Stimulated activated CD4-positive, alpha-beta T cell treated with anti-CD3 and anti-CD28 coated beads, Interleukin-12 subunit alpha, Interleukin-12 subunit beta, amount 100 ng/mL, for 4 hours (primary cell): ENCODE measurements around the gene NR2F6.
A peak's percentile ranks its signal among the peaks of the same experiment; 100 is the strongest.

ENCODE experiments used
- DNase-seq: peaks from one replicate; pipeline ENCODE4 v3.0.0-alpha.2; 2020

Gene NR2F6

DNA sequence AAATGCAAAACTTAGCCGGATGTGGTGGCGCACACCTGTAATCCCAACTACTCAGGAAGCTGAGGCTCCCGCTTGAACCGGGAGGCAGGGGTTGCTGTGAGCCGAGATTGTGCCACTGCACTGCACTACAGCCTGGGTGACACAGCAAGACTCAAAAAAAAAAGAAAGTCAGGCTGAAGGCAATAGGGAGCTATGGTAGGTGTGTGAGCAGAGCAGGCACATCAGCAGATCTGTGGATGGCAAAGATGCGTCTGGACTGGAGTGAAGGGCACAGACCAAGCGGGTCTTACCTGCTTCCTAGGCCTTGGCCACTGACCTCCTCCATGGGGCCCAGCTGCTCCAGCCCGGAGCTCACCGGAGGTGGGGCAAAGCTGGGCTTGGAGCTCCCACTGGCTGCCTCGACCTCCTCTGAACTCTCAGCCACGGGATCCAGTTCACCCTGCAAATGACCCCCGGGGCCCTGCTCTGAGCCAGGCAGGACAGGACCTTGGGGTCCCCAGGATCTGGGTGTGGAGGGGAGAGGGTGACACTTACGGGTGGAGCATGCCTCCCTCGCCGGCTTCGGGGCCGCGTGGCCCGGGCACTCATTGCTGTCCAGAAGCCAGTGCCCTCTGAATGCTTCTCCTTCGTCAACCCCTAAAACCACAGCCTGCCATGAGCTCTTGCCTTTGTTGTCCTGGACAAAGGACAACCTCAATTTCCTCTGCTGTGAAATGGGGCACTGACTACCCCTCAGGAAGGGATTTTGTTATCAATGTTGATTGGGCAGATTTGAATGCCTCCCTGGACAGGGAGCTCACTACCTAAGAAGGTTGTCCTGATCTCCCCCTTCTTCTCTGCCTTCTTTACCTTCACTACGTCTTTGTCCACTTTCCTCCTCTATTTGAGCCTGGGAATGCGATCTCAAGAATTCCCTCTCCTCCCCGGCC is 18.3 kb upstream of the NR2F6 start:
- DNase-seq, result no peak

DNA sequence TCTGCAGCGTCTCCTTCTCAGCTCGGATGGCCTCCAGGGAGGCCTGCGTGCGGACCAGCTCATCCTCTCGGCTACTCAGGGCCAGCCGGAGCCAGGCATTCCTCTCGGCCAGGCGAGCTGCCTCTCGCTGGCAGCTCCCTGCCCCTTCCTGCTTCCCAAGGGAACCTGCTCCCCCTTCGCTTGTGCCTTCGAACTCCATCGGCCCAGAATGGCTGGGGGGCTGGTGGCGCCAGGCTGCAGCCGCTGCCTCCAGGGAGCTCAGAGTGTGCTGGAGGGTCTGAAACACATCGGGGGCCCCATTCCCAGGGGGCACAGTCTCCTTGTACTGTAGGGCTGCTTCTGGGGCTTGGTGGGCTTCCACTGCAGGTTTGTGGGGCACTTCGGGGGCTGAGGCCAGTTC is 16.8 kb upstream of the NR2F6 start:
- DNase-seq, result no peak

DNA sequence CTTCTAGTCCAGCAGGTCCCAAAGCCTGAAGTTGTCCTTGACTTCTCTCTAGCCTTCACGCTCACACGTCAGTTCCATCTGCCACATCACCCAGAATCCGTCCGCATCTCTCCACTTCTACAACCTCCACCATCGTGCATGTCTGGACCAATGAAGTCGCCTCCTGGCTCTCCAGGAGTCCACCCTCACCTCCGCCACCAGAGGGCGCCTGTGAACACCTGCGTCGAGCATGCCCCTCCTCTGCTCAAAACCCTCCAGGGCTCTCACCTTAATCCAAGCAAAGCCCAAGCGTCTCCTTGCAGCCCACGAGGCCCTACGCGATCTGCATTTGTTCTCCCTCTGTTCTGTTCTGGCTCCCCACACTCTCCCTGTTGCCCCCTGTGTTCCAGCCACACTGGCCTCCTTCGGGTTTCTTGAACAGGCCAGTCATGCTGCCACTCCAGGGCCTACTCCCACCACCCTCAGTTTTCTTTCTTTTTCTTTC is 15.2 kb upstream of the NR2F6 start:
- peak; percentile 88 for DNase-seq

DNA sequence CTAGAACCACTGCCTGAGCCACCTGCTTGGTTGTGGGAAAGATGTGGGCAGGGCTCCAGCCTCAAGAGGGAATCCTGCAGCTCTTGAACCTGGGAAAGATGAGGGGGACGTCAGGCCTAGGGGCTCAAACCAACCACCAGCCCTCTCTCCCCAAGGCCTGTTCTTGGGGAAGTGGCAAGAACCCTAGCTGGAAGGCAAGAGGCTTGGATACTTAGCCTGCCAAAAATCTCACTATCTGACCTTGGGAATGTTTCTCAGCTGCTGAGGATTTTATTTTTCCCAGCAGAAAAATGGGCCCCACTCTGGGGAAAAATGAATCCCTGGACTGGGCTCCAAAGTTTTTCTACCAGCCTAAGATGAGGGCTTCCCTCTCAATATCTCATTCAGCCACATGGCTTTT is 14.2 kb upstream of the NR2F6 start:
- no peak for DNase-seq

DNA sequence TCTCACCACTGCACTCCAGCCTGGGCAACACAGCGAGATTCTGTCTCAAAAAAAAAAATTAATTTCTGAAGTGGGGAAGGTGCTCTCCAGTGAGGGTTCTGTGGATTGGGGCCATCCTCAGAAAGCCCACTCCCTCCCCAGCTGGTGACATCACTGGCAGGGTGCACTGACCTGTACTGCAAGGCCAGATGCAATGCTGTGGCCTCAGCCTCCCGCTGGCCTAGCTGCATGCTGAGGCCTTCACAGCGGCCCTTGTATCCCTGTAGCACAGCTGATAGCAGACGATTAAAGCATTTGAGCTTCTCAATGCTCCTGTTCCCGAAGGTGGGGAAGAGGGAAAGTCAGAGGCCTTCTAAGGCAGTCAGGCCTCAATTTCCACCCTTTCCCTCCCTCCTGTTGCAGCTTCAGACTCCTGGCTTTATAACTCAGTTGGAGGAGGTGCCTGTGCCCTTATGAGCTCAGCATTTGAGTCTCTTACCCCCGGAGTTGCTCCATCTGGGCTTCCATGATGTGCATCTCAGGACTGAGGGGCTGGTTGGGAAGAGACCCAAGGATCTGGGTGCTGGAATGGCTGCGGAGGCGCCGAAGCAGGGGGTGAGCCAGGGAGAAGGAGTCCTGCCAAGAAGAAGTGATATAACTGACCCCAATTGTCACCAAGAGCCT is 13.5 kb upstream of the NR2F6 start:
- DNase-seq, result no peak

DNA sequence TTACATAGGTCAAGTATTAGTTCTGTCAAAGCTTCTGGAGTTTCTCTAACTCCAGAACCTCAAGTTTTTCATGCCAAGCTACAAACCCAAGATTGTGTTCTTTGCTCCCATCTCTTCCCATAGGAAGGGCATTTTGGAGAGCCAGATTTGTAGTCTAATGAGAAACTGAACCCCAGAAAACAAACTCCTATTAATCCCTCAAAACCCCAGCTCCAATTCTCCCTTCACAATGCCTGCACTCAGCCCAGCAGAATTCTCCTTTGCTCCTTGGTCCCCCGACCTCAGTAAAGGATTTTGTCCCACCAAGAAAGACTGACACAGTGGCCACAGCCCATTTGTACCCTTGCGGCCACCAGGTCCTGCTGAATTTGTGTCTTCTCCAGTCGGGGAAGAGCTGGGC is 10.4 kb upstream of the NR2F6 start:
- DNase-seq, result no peak

DNA sequence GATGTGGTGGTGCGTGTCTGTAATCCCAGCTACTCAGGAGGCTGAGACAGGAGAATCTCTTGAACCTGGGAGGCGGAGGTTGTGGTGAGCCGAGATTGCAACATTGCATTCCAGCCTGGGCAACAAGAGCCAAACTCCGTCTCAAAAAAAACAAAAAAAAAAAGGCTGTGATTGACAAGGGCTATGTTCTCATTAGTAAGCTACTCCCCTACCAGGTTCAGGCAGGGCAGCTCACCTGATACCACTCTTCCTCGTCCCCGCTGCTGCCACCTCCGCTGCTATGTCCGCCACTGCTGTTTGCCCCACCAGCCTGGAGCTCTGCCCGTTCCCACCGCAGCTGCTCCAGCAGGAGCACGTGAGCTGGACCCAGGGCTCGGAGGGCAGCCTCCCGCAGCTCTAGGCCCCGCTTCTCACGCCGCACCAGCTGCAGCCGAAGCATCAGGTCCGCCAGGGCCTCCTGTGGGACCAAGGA is 9.5 kb upstream of the NR2F6 start:
- DNase-seq, result no peak

DNA sequence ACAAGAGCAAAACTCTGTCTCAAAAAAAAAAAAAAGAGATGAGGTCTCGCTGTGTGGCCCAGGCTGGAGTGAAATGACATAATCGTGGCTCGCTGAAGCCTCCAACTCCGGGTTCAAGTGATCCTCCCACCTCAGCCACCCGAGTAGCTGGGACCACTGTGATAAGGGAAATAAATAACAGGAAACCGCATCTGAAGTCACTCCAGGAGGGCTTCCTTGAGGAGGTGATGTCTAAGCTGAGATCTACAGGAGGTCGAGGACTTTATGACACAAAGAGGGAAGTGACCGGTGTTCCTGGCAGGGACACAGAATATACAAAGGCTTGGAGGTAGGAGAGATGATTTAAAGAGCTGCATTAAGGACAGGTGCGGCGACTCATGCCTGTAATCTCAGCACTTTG is 8.9 kb upstream of the NR2F6 start:
- no peak for DNase-seq

DNA sequence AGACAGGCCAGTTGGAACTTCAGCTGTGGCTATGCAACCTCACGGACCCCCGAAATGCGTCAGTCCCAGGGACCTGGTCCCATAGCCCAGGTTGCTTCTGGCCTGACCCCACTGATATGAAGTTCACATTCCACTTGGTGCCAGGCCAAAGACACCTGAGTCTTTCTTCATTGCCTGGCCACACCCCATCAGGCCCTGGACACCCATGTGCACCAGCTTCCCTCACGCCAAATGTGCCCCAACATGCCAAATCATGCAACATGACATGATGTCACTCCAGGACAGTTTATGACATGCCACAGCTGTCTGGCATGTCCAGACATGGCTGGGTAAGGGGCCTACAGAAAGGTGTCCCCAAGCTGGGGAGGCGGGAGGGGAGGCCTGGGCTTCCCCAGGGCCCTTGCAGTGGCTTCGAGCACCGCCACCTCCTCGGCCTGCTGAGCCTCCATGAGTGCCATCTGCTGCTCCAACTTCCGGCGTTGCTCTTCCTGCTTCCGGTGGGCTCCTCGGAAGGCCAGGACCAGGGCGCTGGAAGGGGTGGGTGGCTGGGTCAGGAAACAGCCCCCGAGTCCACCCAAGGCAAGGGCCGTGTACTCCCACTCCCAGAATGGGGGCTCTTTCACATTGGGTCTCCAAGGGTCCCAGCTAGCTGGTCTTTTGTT is 4.3 kb upstream of the NR2F6 start:
- DNase-seq, result no peak

DNA sequence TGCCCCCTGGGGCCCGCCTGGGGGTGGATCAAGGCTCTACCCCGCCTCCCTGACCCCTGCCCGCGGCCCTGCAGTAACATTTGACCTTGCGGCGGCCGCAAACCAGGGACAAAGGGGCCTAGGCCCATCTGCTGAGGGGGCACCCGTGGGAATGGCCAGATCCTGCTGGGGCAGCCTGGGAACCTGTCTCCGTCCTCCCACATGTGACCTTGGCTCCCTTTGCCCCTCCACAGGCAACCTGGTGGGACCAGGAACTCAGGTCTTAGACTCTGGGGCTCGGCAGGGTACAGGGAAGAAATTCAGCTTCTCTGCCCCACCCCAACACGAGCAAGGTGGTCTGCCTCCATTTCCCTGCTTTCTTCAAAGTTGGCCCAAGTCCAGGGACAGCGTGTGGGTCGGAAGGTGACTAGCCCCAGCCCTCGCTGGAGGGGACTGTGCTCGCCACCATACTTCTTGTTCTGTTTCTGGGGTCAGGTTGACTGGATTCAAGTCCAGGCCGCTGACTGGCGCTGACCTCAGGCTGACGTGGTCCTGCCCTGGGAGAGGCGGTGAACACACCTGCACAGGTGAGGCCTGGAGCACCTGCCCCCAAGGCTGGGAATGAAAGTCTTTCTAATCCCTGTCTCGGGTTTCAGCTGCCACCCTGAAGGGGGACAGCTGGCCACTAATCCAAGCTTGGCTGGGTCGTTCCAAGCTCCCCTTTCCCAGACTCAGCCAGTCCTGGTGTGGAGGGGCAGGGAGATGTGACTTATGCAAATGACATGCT is 2.5 kb upstream of the NR2F6 start:
- no peak for DNase-seq

DNA sequence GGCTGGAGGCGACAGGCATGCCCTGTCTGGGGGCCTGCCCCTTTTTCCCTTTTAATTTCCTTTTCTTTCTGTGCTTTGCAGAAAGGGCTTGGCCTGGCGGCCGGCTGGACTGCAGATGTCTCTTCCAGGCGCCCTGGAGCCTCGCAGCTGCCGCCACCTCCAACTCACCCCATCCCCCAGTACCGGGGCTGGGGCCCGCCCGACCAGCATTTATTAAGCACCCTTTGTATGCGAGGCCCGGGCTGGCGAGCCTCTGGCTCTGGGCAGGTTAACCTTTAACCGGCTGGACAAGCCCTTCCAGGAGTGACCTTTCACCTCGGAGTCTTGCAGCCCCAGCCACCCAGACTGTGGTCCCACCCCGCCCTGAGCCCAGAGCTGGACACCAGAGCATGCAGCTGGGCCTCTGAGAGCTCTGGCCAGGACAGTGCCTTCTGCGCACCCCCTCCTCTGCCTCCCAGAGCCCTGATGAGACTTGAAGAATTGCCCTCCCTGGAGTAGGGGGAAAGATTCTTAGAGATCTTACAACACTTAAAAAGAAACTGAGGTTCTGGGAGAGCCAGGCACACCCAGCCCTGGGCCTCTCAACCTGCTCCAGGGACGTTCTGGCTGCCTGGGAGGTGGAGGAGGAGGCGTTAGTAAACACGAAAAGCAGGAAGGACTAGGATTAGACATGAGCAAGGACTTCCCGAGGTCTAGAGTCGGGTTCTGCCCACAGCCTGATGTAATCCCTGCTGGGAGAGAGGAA is 1.1 kb upstream of the NR2F6 start:
- DNase-seq, result no peak

DNA sequence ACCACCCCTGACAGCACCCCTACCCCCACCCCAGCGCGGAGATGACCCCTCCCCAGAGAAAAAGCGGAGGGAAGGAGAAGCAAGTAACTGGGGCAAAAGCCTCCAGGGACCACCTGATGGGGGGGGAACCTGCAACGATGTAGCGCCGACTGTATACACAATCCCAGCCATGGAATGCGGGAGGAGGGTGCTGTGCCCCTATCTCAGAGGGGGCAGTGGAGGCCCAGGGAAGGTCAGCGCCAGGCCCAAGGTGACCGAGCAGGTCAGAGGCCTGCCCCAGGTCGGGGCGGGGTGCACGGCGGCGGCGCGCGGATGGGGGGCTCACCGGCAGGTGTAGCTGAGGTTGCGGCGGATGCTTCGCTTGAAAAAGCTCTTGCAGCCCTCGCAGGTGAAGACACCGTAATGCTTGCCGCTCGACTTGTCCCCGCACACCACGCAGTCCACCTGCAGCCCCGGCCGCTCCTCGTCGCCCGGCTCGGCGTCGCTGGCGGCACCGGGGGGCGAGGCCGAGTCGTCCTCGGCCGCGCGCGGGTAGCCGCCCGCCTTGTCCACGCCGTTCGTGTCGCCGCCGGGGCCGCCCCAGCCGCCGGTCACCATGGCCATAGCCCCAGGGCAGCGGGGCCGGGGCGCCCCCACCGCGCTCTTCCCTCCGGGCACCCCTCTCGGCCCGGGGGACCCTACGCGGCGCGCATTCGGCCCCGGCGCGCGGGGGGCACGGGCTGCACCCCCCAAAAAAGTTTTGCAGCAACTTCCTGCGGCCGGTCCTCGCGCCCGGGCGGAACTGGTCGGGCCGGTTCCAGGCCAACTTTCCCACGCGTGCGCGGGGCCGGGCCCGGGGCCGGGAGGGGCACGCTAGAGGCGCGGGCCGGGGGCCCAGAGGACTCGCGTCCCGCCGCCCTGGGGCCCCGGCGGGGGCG is 843 bp downstream of the NR2F6 start:
- no peak for DNase-seq

DNA sequence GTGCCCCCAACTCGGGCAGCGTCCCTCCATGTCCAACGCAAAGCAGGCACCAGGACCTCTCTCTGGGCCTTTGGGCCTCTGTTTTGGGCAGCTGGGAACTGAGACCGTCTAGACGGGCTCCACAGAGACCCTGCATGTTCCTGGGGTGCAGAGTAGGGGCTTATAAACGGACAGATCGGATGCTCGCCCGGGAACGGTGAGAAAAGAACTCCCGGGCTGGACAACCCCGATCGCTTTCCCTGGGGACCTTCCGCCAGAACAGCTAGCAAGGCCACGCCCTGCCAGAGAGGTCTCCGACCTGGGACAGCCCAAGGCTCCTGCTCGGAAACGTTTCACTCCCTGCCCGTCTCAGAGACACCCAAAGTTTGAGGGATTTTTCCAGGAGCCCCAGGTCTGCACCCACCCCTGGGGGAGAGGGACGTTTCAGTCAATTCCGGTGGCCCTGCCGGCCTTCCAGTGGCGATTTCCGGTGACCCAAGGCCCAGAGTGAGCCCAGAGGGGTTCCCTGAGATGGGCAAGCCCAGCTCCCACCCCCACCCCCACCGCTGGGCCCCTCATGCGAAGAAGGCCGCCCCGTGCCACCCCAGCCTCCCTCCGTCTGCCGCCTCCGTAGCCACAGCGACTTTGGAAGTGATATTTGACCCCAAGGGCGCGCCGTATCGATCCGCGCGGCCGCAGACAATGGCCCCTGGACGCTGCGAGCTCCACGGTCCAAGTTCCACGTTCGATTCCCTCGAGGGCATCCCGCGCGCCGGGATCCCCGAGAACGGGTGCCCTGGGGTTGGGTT is 1.7 kb downstream of the NR2F6 start:
- no peak for DNase-seq

DNA sequence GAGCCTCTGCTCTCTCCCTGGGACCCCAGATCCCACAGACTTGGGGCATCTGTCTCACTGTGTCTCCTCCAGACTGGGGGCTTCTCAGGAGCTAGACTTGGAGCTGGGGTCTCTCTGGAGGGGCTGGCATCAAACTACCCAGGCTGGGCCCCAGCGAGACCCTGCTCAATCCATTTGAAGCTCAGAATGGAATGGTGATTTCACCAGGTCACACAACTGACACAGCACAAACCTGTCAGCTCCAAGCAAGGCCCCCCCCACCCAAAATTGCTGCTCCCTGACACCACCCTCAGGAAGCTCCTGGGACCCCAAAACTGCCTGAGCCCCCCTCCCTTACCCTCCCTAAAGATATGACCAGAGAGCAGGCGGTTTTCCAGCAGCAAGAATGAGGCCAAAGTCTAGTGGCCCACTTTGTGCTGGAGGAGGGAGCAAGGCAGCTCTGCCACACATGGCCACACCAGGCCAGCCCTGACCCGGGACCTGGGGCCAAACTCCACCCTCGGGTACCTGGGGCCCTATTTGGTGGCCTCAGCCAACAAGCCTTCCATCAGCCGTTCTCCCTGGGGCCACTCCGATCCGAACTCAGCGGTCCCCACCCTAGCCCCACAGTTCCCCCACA is 2.4 kb downstream of the NR2F6 start:
- no peak for DNase-seq

DNA sequence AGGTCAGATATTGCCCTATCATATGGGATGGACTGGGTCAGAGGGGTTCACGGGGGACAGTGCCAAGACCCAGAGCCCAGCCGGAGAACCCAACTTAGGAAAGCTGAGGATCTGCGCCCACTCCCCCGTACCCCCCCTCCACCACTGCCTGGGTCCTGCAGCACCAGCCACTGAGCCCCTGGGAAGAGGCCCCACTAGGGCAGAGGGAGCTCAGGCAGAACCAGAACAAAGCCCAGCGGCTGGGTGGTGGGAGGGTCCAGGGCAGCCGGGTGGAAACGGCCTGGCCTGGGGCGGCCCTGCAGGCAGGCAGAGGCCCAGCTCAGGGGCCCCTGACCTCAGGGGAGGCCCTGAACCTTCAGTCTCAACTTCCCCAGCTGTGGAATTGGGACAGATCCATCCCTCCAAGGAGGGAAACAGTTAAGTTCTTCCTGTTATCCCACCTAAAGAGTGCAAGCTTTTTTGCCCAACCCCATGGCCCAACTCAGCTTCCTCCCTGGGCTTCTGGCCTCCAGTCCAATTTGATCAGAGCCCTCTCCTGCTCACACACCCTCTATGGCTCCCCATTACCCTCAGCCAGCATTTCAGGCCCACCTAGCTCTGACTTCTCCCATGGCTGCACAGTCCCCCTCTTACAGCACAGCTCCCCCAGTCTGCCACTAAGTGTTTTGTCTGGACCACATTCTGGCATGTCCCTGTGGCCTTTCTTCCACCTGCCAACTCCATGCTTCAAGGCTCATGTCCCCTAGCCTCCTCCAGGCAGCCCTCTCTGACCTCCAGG is 3.1 kb downstream of the NR2F6 start:
- no peak for DNase-seq

DNA sequence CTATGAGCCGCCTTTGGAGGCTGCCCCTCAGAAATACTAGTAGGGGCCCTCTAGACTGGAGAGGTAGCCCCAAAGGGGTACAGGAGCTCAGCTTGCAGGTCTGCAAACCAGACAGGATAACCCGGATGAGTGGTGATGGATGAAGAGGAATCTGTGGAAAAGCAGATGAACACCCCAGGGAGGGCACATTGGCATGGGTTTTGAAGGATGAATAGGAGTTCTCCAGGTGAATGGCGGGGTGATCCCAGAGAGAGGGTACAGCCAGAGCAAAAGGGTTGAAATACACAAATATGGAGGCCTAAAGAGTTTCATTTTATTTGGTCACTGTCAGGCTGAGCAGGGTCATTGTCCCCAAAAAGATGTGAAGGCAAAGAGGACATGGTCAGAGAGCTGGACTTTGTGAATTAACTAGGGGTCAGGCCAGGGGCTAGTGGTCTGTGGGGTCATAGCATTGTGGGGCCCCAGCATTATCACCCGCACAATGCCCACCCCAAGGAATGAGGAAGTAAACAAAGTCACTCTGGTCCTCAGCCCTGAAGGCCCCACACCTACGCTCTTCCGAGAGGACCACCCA is 4.8 kb downstream of the NR2F6 start:
- no peak for DNase-seq

DNA sequence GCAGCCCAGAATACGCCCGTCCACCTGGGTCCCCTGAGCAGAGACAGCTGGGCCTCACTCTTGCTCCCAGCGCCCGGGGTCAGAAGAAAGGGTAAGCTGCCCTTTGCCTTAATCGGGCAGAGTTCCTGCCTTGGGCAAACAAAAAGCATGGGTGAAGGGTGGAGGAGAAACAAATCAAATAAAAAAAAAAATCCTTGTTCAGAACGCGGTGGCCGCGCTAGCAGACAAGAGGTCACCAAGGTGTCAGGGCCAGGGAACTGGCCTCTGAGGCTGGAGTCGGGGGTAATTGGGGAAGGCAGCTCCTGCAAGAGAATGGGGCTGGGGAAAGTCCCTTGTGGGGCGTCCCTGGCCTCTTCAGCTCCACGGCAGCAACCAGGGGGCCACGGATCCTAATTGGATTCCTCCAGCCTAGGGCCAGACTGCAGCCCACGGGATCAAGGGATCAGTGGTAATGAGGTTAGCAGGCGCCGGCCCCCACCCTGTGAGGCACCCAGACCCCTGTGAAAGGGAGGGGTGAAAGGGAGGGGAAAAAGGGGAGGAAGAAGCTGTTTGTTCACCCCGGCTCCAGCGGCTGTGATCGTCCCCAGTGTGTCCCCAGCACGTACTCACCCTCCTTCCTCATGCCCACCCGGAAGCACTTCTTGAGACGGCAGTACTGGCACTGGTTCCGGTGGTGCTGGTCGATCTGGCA is 5.5 kb downstream of the NR2F6 start:
- no peak for DNase-seq
